Calu3 (cell line): ENCODE measurements around the gene TTC39C. TPM values are rescaled to one million over a fixed set of nuclear protein-coding genes. Genes with fewer than 3 reads are reported as not detected.

Experiments
- BruUV-seq: library from RNA; stranded (reverse); fragments of 400-500 nt; replicated peaks from 2 replicates; lab custom pipeline; 2021; lab: Mats Ljungman, UMichigan
- CTCF ChIA-PET: fragments of 300-600 bp; sonication (Branson Sonifier 250); formaldehyde crosslinking; loops from one replicate; lab custom pipeline; 2022; ENCODE audit warnings: antibody characterized with exemption; lab: Charles Lee
- DNase-seq: peaks from one replicate; pipeline ENCODE4 v3.0.0; 2022
- H3K27ac Mint-ChIP-seq: one replicate; pipeline ENCODE4 v1.8.0; 2022; ENCODE audit warnings: mixed read lengths; ENCODE audit not compliant: unreplicated experiment
- H3K27me3 Mint-ChIP-seq: one replicate; pipeline ENCODE4 v1.8.0; 2022; ENCODE audit warnings: mixed read lengths; ENCODE audit not compliant: unreplicated experiment
- H3K36me3 Mint-ChIP-seq: one replicate; pipeline ENCODE4 v1.8.0; 2022; ENCODE audit warnings: mild to moderate bottlenecking, moderate library complexity, mixed read lengths; ENCODE audit not compliant: insufficient read depth, unreplicated experiment
- H3K4me1 Mint-ChIP-seq: one replicate; pipeline ENCODE4 v1.8.0; 2022; ENCODE audit warnings: mild to moderate bottlenecking, low read depth, mixed read lengths; ENCODE audit not compliant: unreplicated experiment
- H3K4me3 Mint-ChIP-seq: one replicate; pipeline ENCODE4 v1.8.0; 2022; ENCODE audit warnings: mild to moderate bottlenecking, low read depth, moderate library complexity, mixed read lengths; ENCODE audit not compliant: unreplicated experiment
- H3K9me3 Mint-ChIP-seq: one replicate; pipeline ENCODE4 v1.8.0; 2022; ENCODE audit warnings: low read depth, mixed read lengths; ENCODE audit not compliant: unreplicated experiment
- CTCF ChIP-seq: fragments of 200-600 bp; IDR thresholded peaks from one replicate; pipeline ENCODE4 v1.8.0; 2022; ENCODE audit warnings: antibody characterized with exemption; ENCODE audit not compliant: unreplicated experiment
- intact Hi-C: fragments of 100-400 bp; cut with micrococcal nuclease; formaldehyde crosslinking; loops from one replicate; pipeline ENCODE4 v1.10.0; 2022; ENCODE audit not compliant: unreplicated experiment
- total RNA-seq: library from RNA; stranded (reverse); gene quantifications from 2 replicates; pipeline ENCODE4 v1.2.3, GENCODE V29; 2022

The TTC39C gene
- total RNA-seq, 1 experiment from 2014 or later, result 26.8 TPM

DNA sequence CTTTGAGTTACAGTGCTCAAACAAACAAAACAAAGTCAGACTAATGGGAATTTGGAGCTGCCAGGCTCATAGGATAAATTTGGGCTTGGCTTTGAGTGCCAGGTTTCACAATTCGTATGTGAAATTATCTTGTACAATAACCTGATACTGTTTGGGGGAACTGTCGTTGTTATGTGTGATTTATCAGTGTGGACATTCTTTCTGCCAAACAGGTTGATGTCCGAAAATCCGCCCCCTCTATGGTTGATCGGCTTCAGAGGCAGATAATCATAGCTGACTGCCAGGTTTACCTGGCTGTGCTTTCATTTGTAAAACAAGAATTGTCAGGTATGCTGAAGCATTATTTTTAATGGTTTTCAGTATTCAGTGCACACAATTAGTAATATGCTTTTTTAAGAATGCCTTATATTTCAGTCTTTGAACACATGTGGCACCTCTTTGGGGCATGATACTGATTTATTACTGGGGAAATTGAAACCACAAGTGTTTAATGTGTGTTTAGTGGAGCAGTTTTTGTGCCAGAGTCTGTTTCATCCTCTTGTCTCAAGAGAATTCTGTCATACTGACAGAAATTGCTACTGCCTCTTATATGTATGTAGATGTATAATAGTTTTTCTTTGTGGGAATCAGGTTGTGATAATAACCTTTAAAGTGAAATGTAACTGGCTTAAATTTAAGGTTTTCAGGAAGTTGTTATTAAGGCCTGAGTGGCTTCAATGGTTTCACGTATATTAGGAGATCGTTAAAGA is 54.6 kb downstream of the TTC39C start:
- no peak for DNase-seq
- H3K9me3 Mint-ChIP-seq, result no peaks in the 10 kb centered on the region
- peaks cover 13% of the 10 kb centered on the region for H3K4me1 Mint-ChIP-seq
- H3K27ac Mint-ChIP-seq, result no peak overlapping the region
- H3K4me3 Mint-ChIP-seq, result no peak overlapping the region
- intact Hi-C loops, result no loop called here
- no peaks in the 10 kb centered on the region for H3K27me3 Mint-ChIP-seq
- H3K36me3 Mint-ChIP-seq, result peaks cover 9% of the 10 kb centered on the region
- no peak for TF ChIP-seq CTCF
- CTCF ChIA-PET, result no interaction called here
- no TSS peak for BruUV-seq

- H3K4me1 Mint-ChIP-seq, result peaks cover 6% of the 10 kb centered on the region
- no TSS peak for BruUV-seq
- DNase-seq, result no peak
- H3K27me3 Mint-ChIP-seq, result no peaks in the 10 kb centered on the region
- peaks cover 3% of the 10 kb centered on the region for H3K36me3 Mint-ChIP-seq
- CTCF ChIA-PET, result interaction anchor here (0.6 kb wide), 1 partner anchor 27 kb away, joined by 3 read pairs; no protein-coding TSS in a partner anchor
- H3K9me3 Mint-ChIP-seq, result no peaks in the 10 kb centered on the region
- intact Hi-C loops, result no loop called here
- no peak for TF ChIP-seq CTCF
- H3K27ac Mint-ChIP-seq, result no peak overlapping the region
- H3K4me3 Mint-ChIP-seq, result no peak overlapping the region
Observed at GRCh38 chr18:24071029-24071428, 56.5 kb downstream of the TTC39C start.

DNA sequence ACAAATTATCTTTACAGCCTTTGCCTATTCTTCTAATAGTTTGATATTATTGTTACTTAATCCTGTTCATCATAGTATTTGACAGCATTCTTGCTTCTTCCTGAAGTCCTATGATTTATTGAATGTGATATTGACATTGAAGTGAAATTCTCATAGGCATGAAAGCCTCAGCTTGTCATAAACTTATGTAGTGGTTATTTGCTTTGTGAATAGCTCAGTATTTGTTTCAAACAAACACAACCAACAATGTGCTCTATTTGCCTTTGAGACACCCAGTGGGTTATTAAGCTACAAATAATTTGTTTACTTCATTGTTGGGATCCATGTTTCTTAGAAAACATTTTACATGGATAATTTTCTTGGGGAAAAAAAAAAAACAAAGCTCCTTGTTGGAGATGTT is 57.2 kb downstream of the TTC39C start:
- peaks cover 8% of the 10 kb centered on the region for H3K36me3 Mint-ChIP-seq
- no peak for TF ChIP-seq CTCF
- intact Hi-C loops, result no loop called here
- H3K4me3 Mint-ChIP-seq, result no peak overlapping the region
- no peaks in the 10 kb centered on the region for H3K9me3 Mint-ChIP-seq
- peaks cover 14% of the 10 kb centered on the region for H3K4me1 Mint-ChIP-seq
- H3K27me3 Mint-ChIP-seq, result no peaks in the 10 kb centered on the region
- H3K27ac Mint-ChIP-seq, result no peak overlapping the region
- CTCF ChIA-PET, result no interaction called here
- DNase-seq, result no peak
- no TSS peak for BruUV-seq

DNA sequence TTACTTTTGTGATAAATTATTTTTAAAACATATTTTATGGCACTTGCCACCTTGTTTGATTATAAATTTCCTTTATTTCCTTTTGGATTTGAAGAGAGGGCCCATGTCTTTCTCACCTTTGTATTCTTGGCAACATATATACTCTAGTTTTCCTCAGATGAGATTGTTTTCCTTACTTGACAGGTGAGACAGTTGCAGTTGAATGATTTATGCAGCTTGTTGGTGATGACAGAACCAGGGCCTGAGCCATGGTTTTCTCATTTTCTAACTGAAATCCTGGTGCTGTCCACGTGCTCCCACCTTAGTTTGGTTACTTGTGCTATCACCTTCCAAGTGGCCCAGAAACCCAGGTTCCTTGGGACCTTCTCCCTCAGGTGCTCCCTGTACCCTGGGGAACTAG is 58.2 kb downstream of the TTC39C start:
- peaks cover 14% of the 10 kb centered on the region for H3K4me1 Mint-ChIP-seq
- BruUV-seq, result no TSS peak
- no peaks in the 10 kb centered on the region for H3K9me3 Mint-ChIP-seq
- no peaks in the 10 kb centered on the region for H3K27me3 Mint-ChIP-seq
- no peak for TF ChIP-seq CTCF
- peaks cover 8% of the 10 kb centered on the region for H3K36me3 Mint-ChIP-seq
- H3K27ac Mint-ChIP-seq, result no peak overlapping the region
- no peak overlapping the region for H3K4me3 Mint-ChIP-seq
- CTCF ChIA-PET, result no interaction called here
- intact Hi-C loops, result no loop called here
- no peak for DNase-seq
